Inflammatory macrophage treated with lipopolysaccharide for 4 hours (primary cell): ENCODE measurements around the gene IGF1R.
A peak's percentile ranks its signal among the peaks of the same experiment; 100 is the strongest.

ENCODE experiments used
- DNase-seq: peaks from one replicate; pipeline ENCODE4 v3.0.0-alpha.2; 2020

The IGF1R gene

DNA sequence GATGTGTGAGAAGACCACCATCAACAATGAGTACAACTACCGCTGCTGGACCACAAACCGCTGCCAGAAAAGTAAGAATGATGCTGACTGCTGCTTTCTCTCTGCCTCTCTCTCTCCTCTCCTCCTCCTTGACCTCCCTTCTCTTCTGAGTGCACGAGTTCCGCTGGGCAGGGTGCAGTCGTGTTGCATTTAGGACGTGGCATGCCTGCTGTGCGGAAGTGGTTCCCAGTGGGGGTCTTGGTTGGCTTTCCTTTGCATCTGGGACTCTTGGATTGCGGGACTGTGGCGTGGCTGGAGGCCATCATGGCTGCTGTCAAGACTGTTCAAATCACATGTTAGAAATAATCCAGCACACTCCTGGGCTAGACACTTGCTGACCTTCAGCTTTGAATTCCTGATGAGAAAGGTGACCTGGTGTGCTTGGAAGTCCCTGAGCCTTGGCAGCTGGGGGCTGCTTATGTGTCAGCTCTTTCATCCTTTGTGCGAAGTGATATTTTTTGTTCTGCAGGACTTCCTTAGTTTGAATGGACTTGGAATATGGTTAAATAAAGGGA lies 59.8 kb downstream of the IGF1R start:
- no peak for DNase-seq

DNA sequence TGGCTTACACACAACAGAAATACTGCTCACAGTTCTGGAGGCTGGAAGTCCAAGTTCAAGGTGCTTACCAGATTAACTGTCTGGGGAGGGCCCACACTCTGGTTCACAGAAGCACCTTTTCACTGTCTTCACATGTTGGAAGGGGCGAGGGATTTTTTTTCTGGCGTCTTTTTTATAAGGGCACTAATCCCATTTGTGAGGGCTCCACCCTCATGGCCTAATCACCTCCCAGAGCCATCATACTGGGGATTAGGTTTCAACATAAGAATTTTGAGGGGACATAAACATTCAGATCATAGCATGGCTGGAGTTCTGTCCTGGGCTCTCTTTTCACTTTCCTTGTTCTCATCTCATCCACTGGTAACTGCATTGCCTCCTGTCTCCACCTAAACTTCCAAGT lies 63.5 kb downstream of the IGF1R start:
- no peak for DNase-seq

DNA sequence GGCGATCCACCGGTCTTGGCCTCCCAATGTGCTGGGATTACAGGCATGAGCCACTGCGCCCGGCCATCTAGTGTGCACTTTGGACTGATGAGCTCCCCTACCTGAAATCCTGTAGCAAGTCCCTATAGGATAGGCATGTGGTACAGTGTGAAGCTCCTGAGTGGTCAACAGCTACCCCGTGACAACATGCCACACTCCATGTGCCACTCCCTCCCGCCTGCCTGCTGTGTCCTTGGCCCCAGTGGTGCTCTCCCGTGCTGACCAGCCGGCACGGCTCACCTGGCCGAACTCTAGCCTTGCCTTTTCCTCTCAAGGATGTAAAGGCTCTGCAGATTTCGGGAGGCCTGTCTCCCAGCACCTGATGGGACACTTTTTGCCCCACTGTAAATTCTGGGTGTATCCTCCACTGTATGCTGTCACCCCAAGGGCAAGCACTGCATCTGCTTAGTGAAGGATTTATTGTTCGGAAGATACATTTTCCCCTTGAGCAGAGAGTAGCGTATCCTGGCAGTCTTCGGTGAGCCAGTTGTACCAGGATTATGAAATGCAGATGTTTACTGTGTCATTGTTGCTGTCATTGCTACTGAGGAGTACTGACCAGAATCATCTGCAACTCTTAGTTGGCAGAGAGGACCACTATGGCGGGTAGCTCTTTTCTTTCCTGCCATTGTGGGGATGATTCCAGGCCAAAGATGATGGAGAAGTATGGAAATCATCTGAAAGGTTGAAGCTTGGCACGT lies 64.7 kb downstream of the IGF1R start:
- no peak for DNase-seq

DNA sequence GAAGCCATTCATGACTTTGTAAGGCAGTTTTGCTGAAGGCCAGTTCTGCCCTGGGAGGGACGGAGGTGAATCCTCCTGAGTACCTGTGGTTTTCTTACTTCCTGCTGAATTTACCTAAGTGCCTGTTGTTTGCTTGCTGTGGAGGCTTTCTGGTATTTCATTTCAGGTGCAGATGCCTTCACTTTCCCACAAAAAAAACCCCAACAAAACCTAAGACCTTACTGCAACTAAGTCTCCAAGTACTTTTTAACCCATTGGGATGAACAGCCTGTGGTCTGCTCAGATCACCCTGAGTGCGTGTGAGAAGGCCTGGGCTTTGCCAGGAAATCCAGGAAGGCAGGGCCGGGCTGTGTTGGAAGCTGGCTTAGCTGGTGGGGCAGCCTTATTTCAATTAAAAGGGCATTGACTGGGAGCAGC lies 65.3 kb downstream of the IGF1R start:
- no peak for DNase-seq

DNA sequence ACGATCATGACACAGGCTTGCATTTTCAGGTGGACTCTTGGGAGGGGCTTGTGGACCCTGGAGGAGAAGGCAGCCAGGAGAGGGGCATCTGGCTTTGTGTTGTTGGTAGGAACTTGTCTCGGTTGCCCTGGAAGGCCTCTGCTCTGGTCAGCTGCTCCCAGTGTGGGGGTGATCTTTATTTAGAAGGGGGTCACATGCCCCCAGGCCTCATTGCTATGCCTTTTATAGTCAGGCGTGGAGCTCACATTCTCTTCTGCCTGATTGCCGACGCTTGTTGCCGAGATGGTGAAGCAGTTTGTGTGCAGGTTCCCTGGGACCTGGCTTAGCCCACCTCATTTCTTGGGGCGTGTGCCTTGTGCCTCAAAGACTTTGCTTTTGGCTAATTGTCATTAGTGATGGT lies 66.6 kb downstream of the IGF1R start:
- DNase-seq, result no peak

DNA sequence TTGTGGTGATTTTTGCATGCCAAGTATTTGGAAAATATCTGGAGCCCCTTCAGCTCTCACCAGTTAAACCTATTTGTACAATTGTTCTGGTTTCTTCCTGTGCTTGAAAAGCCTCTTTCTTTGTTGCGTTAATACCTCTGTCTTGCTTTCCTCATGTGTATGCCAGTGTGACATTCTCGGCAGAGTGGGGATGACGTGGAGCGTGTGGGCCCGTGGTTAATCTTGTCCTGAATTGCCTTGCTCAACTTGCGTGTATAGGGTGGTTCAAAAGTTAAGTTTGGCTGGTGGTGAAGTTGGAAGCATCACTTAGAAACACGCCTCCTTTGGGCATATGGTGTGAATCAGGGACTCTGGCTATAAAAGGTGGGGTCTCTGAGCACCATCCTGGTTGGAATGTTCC lies 67.1 kb downstream of the IGF1R start:
- DNase-seq, result peak; percentile 5

DNA sequence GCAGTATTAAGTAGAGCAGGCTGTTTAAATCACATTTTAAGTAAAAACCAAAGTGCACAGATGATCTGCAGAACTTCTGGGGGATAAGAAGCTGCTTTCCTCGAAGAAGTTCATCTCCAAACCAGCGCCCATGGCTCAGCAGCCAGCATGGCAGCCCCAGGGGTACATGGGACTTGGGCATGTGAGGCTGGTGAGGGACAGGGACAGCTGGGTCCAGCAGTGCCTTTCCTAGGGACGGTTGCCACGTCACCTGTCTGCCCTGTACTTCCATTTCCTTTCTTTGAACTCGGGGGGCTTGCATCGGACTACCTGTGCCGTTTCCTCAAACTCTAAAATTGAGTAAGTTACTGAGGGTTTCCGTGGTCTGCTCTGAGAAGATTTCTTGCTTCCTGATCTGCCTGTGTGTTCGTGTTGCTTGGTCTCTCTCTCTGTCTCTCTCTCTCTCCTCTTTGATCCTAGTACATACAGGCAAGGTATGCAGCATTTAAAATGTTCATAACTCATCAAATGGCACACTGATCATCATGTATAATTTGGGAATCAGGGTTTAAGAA lies 67.6 kb downstream of the IGF1R start:
- DNase-seq, result no peak

DNA sequence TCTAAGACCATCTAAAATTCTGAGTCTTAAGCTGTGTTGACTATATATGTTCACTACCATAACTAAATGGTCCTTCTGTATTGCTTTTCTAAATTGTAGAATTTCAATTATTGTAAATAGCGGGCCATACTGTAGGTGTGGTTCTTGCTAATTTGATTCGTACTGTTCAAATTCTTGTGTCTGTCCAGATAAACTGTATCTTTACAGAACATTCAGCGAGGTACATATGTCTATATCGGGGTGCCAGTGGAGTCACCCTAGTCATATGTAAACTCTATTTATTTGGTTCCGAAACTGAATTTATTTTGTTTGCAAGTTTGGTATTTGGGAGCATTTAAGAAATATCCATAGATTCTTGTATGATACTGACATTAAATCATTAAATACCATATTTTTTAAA lies 69.0 kb downstream of the IGF1R start:
- DNase-seq, result no peak

DNA sequence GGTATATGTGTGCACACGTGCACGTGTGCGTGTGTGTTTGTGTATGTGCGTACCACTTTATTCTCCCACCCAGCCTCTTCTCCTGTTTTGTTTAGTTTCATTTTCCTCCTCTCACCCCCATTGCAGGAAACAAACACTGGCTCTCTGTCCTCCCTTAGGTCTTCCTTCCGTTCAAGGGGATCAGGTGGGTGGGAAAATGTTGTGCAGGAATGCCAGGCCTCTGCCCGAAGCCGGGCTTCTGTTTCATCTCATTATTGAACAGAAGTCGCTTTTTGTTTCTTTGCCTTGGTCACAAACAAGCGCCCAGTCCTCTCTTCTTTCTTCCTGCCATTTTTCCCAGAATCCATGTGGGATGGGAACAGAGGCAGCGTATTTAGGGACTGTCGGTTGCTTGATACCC lies 69.6 kb downstream of the IGF1R start:
- no peak for DNase-seq

DNA sequence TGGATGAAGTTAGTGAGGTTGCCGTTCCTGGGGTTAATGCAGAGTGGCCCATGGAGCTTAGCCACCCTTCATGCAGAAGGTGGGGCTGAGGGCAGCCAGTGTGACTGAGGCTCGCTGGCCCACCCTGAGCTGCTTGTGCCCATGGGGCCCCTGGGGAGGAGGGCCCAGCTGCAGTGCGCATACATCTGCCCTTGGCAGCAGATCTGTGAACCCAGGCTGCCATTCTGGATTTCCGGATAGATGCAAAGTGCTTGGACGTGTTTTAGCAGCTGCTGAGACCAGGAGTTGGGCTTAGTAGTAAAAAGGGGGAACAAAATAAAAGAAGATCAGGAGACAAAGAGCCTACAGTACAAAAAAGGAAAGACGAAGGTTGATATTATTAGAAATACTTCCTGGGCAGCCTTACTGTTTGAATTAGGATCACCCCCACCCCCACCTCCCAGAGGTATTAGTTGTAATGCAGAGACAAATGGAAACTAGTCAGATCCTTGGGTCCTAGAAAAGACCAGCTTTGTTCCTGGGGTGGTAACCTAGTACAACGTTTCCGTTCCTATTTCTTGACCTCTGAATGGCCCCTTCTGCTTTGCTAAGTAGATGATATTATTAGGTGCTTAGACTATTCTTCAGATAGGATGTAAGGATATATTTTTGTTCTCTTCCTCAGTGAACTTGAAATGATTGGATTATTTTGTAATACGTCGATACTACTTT lies 70.2 kb downstream of the IGF1R start:
- DNase-seq, result no peak

DNA sequence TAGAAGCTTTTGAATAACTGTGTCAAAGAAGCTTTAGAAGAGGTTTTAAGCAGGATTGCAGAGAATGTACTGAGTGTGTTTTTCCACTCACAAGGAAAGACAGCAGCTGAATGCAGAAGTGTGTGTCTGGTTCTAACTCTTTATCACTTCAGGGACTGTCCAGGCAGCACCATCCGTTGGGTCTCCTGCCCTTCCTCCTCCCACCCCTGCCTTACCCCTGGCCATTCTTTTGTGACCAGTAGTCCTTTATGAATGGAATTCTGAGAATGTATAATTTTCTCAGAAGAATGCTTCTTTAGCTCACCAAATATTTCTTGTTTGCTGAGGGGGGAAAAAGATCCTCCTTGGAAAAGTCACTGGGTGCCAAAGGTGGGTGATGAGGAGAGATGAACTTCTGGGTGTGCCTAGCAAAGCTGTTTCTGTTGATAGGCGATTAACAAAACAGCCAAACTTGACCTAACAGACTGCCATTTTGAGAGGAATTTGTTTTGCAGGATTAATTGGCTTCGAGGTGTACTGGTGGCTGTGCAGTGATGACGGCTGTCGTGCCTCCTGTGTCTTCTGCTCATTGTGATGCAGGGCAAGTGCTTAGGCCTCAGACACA lies 70.9 kb downstream of the IGF1R start:
- DNase-seq, result no peak

DNA sequence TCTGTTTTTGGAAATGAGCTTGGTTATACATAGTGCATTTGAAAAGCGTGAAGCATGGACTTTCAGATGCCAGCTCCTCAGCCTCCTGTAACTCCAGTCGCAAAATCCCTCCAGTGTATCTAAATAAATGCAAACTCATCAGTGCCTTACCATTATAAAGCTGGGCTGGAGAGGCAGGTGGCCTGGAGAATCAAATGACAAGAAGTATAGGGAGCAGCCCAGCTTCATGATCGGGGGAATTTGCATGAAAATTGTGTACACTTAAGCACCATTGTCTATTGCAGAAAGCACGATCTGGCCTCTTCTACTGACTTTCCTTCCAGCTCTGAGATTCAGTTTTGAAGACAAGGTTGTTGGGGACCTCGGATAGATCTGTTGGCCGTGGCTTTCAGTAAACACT lies 71.7 kb downstream of the IGF1R start:
- no peak for DNase-seq

DNA sequence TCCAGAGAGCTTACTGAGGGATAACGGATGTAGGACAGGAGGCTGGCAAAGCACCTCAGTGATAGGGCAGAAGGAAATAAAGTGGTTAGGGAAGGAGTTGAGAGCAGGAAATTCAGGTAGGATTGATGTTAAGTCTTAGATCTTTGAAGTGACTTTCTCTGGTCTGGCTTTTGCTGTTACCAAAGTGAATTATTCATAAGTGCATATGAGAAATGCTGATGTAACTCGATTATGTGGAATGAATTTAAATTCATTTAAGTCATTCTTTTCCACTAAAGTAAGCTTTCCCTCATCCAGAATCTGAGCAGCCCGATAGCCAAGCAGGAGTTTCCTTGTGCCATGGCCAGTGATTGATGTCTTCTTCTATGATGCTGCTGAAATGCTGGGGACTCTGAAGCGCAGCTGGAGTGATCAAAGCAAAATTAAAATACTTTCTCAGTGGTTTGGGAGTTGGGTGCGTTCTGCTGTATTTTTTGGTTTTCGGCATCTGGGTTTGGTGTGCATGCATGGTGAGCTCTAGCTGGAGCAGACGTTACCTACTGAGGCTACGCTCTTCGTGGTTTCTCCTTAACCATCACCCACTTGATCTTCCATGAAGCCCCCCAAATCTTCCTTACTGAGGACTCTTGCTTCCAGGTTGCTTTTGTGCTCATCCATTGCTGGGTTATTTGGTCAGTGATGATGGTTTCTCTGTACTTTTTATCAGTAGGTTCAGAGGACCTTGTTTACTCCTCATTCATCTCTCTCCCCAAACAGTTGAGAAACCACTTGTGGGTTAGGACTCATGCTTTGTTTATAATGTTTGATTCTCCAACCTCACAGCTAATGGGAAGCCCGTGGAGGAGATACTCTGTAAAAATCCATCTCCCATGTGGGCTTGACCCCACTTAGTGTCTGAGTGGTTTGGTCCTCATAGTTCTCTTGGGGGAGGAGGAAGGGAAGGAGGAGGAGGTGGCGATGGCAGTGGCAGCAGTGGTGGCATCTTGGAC lies 72.5 kb downstream of the IGF1R start:
- DNase-seq, result no peak

DNA sequence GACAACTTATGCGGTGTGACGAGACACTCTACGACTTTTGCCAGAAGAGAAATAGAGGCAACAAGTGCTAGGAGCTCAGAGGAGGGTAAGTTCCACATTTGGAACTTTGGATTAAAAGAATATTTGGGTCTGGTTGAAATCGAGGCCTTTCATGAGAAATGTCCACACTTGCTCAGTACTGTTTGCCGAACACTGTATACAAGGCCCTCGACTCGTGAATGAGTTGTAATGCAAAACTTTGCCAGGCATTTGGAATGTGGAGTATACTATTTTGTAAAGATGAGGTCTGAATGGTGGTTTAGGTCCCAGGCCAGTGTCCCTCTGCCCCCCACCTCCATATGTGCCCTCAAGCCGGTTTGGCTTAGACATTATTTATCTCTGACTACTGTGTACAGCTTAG lies 73.9 kb downstream of the IGF1R start:
- no peak for DNase-seq

DNA sequence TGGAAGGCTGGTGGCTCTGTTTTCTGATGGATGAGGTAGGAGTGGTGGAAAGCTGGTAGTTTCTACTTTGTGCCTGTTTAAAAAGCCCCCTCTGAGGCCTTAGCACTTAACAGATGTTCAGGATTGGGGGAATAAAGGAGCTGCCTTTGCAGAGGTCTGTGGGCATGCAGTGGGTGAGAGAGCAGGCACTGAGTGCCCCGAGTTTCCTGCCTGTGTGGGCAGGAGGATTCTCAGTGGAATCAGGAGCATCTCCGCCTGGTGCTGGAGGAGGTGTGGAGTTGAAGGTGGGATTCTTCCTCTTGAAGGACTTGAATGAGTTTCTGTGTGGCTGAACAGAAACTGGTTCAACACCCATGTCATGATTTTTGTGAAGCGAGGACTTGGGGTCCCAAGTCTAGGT lies 74.3 kb downstream of the IGF1R start:
- DNase-seq, result no peak

DNA sequence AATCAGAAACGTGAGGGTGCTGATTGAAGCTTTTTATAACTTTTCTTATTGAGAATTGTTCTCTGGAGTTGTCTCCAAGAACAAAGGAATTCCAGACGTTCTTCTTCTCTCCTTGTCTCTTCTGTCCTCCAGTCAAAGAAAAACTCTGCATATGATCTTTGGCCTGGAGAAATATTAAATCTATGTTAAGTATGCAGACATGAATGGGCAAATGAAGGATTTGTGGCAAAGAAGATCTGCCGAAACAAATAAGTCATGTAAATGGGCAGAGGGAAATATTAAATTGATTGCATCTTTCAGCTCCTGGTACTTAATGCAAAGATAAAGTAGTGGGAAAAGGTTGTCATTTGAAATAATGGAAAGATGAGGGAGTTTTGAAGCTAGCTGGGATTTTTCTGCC lies 74.9 kb downstream of the IGF1R start:
- no peak for DNase-seq

DNA sequence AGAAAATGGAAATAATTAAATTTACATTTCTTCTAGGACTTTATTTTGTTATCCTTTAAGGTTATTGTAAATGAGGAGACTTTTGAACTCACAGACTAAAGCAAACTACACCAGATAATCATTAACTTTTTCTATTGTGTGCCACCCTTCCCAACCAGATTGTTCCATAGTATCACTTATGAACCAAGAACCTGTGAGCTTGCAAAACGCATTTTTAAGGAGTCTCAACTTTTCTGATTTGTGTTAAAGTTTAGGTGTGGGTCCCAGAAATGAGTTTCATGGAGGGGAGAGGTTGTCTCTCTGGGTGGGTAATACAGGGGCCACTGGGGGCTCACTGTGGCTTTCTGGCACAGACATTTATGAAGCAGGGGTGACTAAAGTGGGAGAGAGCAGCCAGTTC lies 75.7 kb downstream of the IGF1R start:
- DNase-seq, result no peak

DNA sequence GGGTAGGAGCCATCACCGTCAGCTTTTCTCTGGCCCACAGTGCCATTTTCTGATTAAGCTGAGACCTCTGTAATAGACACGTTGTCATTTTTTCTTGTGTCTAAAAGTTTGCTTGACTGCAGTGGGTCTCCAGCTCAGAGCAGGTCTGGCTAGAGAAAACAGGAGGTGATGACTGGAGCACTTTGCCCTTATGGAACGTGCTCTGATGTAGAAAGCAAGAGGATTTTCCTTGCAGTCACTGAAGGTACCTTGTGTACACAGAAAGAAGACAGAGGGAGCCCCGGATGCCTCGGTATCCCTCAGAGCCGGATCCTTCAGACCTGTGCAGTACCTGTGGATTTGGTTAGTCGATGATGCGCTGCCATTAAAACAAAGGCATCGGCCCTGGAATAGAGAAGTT lies 76.2 kb downstream of the IGF1R start:
- DNase-seq, result no peak

DNA sequence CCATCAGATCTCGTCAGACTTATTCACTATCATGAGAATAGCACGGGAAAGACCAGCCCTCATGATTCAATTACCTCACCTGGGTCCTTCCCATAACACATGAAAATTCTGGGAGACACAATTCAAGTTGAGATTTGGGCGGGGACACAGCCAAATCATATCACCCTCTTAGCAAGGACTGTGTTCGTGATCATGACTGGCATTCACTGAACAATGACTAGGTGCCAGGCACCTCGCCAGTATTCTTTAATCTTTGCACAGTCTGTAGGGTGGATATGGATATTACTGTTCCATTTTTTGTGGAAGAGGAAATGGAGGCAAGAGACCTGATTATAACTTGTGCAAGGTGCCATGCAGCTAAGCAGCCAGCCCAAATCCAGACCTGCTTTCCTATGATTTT lies 77.5 kb downstream of the IGF1R start:
- DNase-seq, result no peak

DNA sequence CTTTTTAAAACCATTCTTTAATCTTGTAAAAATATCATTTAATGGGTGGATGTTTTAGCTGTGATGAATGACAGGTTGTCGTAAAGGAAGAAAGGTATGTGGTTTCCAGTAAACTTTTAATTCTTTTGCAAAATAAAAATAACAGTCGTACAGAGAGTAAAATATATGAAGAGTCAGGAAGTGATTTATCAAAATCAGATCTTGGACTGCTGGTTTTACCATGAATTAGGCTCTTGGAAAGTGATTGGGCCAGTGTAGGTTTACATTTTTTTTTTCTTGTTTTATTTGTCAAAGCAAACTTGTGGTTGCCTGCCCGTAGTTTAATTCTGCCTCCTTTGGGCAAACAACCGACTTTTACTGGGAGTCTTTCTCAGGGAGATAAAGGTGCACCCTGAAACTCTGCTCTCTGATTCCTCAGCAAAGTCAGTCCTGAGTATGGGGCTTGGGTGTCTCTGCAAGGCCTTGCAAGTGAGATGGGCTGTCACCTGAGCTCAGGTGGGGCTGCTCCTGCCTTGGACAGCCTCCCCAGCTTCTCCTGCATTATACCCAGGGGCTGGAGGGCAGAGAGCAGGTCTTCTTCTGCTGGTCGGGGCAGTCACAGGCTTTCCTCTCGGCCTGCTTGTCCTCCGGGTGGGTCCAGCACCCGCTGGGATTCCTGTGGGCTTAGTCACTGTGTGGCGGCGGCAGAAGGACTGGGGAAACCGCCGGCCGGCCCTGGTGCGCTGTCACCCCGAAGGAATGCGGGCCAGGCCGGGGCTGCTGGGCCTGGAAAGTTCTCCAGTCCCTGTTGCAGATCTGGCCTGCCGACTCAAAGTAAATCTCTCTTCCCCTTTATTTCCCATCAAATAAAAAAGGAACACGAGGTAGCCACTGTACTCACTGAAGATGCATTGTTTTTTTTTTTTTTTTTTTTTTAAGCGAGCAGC lies 79.0 kb downstream of the IGF1R start:
- no peak for DNase-seq

DNA sequence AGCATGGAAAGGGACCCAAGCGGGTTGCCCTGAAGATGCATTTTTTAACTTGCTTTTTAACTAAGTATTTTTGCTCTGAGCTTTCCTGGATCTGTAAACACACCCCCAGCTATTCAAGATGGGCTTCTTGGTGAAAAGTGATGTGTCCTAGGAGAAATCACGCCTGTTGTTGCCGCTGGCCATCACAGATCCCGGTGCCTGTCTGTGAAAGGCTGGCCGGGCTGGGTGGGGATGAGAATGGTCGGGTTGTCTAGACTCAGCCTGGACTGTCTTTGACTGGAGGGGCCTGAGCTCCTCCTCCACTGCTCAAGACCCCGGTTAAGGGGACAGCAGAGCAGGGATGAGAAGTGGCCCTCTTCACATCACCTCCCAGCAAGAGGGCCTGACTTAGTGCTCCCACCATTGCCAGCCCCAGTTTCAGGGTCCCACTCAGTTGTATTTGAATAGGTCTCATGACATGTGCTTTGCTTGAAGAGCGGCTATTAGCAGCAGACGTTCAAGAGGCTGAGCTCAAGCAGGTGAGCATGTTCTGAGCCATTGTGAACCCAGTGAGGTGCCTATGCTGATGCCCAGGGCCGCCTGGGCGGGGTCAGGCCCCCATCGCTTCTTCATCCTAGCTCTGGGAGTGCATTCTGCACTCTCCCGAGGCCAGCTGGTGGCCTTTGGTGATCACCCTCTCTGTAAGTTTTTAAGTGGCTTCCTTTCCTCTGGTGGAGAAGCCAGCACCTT lies 79.9 kb downstream of the IGF1R start:
- no peak for DNase-seq
